HG02973 (cell line): ENCODE results near the gene P3H2.

Source experiments
- ATAC-seq: cut with Tn5 transposase; IDR thresholded peaks from one replicate; pipeline ENCODE4 v1.9.1; 2021; ENCODE audit warnings: moderate library complexity; ENCODE audit not compliant: unreplicated experiment

Gene P3H2

GRCh38 chr3:190058521-190059241 is 62.0 kb downstream of the P3H2 start:
- no peak for ATAC-seq

- no peak for ATAC-seq
Observed at GRCh38 chr3:190056742-190057141, 64.0 kb downstream of the P3H2 start.

GRCh38 chr3:190055773-190056172 is 64.9 kb downstream of the P3H2 start:
- ATAC-seq = no peak

GRCh38 chr3:190053919-190054672 is 66.6 kb downstream of the P3H2 start:
- no peak for ATAC-seq

- no peak for ATAC-seq
Observed at GRCh38 chr3:190051641-190052040, 69.1 kb downstream of the P3H2 start.

- ATAC-seq = no peak
Observed at GRCh38 chr3:190048932-190049441, 71.7 kb downstream of the P3H2 start.

GRCh38 chr3:190044974-190045373 is 75.7 kb downstream of the P3H2 start:
- ATAC-seq = no peak

- ATAC-seq = no peak
Observed at GRCh38 chr3:190044142-190044541, 76.6 kb downstream of the P3H2 start.

- no peak for ATAC-seq
Observed at GRCh38 chr3:190043741-190044140, 77.0 kb downstream of the P3H2 start.

- ATAC-seq = no peak
Observed at GRCh38 chr3:190042558-190042957, 78.1 kb downstream of the P3H2 start.

- ATAC-seq = no peak
Observed at GRCh38 chr3:190041333-190042041, 79.2 kb downstream of the P3H2 start.

GRCh38 chr3:190040145-190040544 is 80.6 kb downstream of the P3H2 start:
- no peak for ATAC-seq

GRCh38 chr3:190038050-190038933 is 82.4 kb downstream of the P3H2 start:
- ATAC-seq = no peak

GRCh38 chr3:190036631-190037030 is 84.1 kb downstream of the P3H2 start:
- ATAC-seq = no peak

GRCh38 chr3:190034446-190034845 is 86.3 kb downstream of the P3H2 start:
- no peak for ATAC-seq

GRCh38 chr3:190032923-190033322 is 87.8 kb downstream of the P3H2 start:
- ATAC-seq = no peak

GRCh38 chr3:190031887-190032752 is 88.6 kb downstream of the P3H2 start:
- no peak for ATAC-seq

- ATAC-seq = no peak
Observed at GRCh38 chr3:190027116-190027515, 93.6 kb downstream of the P3H2 start.

- no peak for ATAC-seq
Observed at GRCh38 chr3:190026154-190026553, 94.5 kb downstream of the P3H2 start.

- ATAC-seq = no peak
Observed at GRCh38 chr3:190024912-190025311, 95.8 kb downstream of the P3H2 start.
